Liver (tissue), 3 donors: Measurements from ENCODE around the gene RAD51B.

Experiments used
- JUND ChIP-seq, 2 donors: IDR thresholded peaks; 2 replicates each; pipeline ENCODE4 v1.6.1; 2016; ENCODE audit warnings: antibody characterized with exemption in 2 of 2
- TF ChIP-seq, protein P1 (sequence below): fragments of 150-350 bp; IDR thresholded peaks from 2 replicates; pipeline ENCODE4 v1.5.1; 2017; ENCODE audit warnings: improper control_type of control experiment, low read depth, low read length; ENCODE audit not compliant: missing input control
- donor health status: healthy.
- donor health status: healthy.

- TF ChIP-seq, protein P1, sequence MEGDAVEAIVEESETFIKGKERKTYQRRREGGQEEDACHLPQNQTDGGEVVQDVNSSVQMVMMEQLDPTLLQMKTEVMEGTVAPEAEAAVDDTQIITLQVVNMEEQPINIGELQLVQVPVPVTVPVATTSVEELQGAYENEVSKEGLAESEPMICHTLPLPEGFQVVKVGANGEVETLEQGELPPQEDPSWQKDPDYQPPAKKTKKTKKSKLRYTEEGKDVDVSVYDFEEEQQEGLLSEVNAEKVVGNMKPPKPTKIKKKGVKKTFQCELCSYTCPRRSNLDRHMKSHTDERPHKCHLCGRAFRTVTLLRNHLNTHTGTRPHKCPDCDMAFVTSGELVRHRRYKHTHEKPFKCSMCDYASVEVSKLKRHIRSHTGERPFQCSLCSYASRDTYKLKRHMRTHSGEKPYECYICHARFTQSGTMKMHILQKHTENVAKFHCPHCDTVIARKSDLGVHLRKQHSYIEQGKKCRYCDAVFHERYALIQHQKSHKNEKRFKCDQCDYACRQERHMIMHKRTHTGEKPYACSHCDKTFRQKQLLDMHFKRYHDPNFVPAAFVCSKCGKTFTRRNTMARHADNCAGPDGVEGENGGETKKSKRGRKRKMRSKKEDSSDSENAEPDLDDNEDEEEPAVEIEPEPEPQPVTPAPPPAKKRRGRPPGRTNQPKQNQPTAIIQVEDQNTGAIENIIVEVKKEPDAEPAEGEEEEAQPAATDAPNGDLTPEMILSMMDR, result no peak
- no peak for TF ChIP-seq JUND (IDR thresholded peaks at IDR 0.05)
Measured at GRCh38 chr14:68696266-68696665, 876.7 kb downstream of the RAD51B start.
